DMS114 treated with DMSO at 0.1 percent for 48 hours (cell line): ENCODE data around the gene RAPGEF5.

Source experiments
- DNase-seq: peaks from one replicate; lab custom pipeline; 2025; ENCODE audit not compliant: unreplicated experiment; lab: John Stamatoyannopoulos, UW

Gene RAPGEF5

GRCh38 chr7:22269963-22270362, 87.0 kb downstream of the RAPGEF5 start:
- DNase-seq = no peak

- DNase-seq = no peak
Observed at GRCh38 chr7:22268884-22269421, 88.0 kb downstream of the RAPGEF5 start.

- DNase-seq = no peak
Observed at GRCh38 chr7:22267930-22268615, 88.9 kb downstream of the RAPGEF5 start.

GRCh38 chr7:22262538-22262937, 94.4 kb downstream of the RAPGEF5 start:
- DNase-seq = no peak

GRCh38 chr7:22256541-22257096, 100.3 kb downstream of the RAPGEF5 start:
- DNase-seq = no peak

GRCh38 chr7:22255834-22256233, 101.1 kb downstream of the RAPGEF5 start:
- DNase-seq = no peak

- no peak for DNase-seq
Observed at GRCh38 chr7:22255342-22255741, 101.6 kb downstream of the RAPGEF5 start.

GRCh38 chr7:22252936-22253536, 103.9 kb downstream of the RAPGEF5 start:
- no peak for DNase-seq

GRCh38 chr7:22252016-22252415, 104.9 kb downstream of the RAPGEF5 start:
- no peak for DNase-seq

- no peak for DNase-seq
Observed at GRCh38 chr7:22251281-22251680, 105.7 kb downstream of the RAPGEF5 start.

- no peak for DNase-seq
Observed at GRCh38 chr7:22250390-22250789, 106.6 kb downstream of the RAPGEF5 start.

- DNase-seq = no peak
Observed at GRCh38 chr7:22248111-22248809, 108.7 kb downstream of the RAPGEF5 start.

GRCh38 chr7:22241805-22242390, 115.1 kb downstream of the RAPGEF5 start:
- DNase-seq = no peak

GRCh38 chr7:22240904-22241571, 115.9 kb downstream of the RAPGEF5 start:
- no peak for DNase-seq

- DNase-seq = no peak
Observed at GRCh38 chr7:22238354-22239311, 118.3 kb downstream of the RAPGEF5 start.

- DNase-seq = no peak
Observed at GRCh38 chr7:22235134-22235533, 121.8 kb downstream of the RAPGEF5 start.

- DNase-seq = no peak
Observed at GRCh38 chr7:22234227-22234626, 122.7 kb downstream of the RAPGEF5 start.

- no peak for DNase-seq
Observed at GRCh38 chr7:22231806-22232205, 125.1 kb downstream of the RAPGEF5 start.

- DNase-seq = no peak
Observed at GRCh38 chr7:22231141-22231540, 125.8 kb downstream of the RAPGEF5 start.

- no peak for DNase-seq
Observed at GRCh38 chr7:22230238-22230637, 126.7 kb downstream of the RAPGEF5 start.
